ENCODE data around the gene REEP3. TPM values are rescaled to one million over a fixed set of nuclear protein-coding genes. Genes with fewer than 3 reads are reported as not detected.
A peak's percentile ranks its signal among the peaks of the same experiment; 100 is the strongest.

The REEP3 gene
- total and polyA plus RNA-seq, 2 of the 8 experiments (the other 6 are each of a cell fraction or from before 2014, with no cell fraction given), result 5.8 to 31.5 TPM

- peak overlapping the region; percentile 38 for H2BK120ac ChIP-seq (replicated peaks; ENCODE audit: low read depth, low read length)
- no peak overlapping the region; the same call in 1 of the 2 replicates for H3K27ac ChIP-seq (ENCODE audit: low read depth, low read length)
- H4K91ac ChIP-seq (replicated peaks; ENCODE audit: insufficient read length, low read length), result no peak overlapping the region
- DNase-seq (ENCODE audit: low read depth in 1 of 2, low spot score in 2 of 2) (no peak), FAIRE-seq (no peak)
- no peaks in the 10 kb centered on the region for H3K27me3 ChIP-seq (replicated peaks in 1 of 4; ENCODE audit: control insufficient read depth in 3 of 4, extremely low read depth in 1 of 4, insufficient read depth in 3 of 4, low read length in 3 of 4)
- H2AFZ ChIP-seq (ENCODE audit: low read length), result peak overlapping the region; percentile 65
- no peaks in the 10 kb centered on the region for H3K36me3 ChIP-seq (ENCODE audit: control insufficient read depth in 2 of 4, insufficient read depth in 4 of 4, low read length in 3 of 4)
- peak overlapping the region; percentile 93; the same call in 1 of the 2 replicates for H2BK15ac ChIP-seq (ENCODE audit: low read length)
- H3K79me2 ChIP-seq (ENCODE audit: control insufficient read depth in 1 of 2, insufficient read depth in 2 of 2, low read length in 2 of 2), result no peaks in the 10 kb centered on the region
- peak overlapping the region; percentile 69; the same call in 1 of the 2 replicates for H2BK12ac ChIP-seq (ENCODE audit: low read depth, low read length)
- no peak overlapping the region for H4K8ac ChIP-seq (ENCODE audit: extremely low read depth, insufficient read depth, low read length)
- H2BK5ac ChIP-seq (ENCODE audit: low read depth, low read length), result peak overlapping the region; percentile 10; the same call in 1 of the 2 replicates
- H3K4me1 ChIP-seq (replicated peaks in 1 of 4; ENCODE audit: control insufficient read depth in 3 of 4, insufficient read depth in 4 of 4, low read length in 3 of 4), result peaks cover 11 to 16% (median 13%) of the 10 kb centered on the region in 4 experiments; a peak in 6 of 7 replicates
- H3K23ac ChIP-seq (ENCODE audit: insufficient read length), result no peak overlapping the region
- POLR2A ChIA-PET (ENCODE audit: partially characterized antibody), result interaction anchor here (0.7 to 4.6 kb wide), 35 partner anchors 10 to 471 kb away, joined by 3 to 44 read pairs (median 4); partner anchors contain the start of gene REEP3
- no peak overlapping the region for H3K56ac ChIP-seq (replicated peaks; ENCODE audit: insufficient read length, low read depth, low read length)
- H3K4ac ChIP-seq (replicated peaks; ENCODE audit: insufficient read length, low read depth, low read length), result no peak overlapping the region
- H3K18ac ChIP-seq (ENCODE audit: extremely low read depth, low read length), result peak overlapping the region; percentile 65
- peak overlapping the region; percentile 51 for H4K5ac ChIP-seq (ENCODE audit: insufficient read length, low read depth, low read length)
- no peak overlapping the region for H3K14ac ChIP-seq (ENCODE audit: insufficient read length)
- H2BK20ac ChIP-seq (ENCODE audit: low read length), result peak overlapping the region; percentile 94; the same call in 1 of the 2 replicates
- CTCF ChIA-PET (ENCODE audit: partially characterized antibody), result interaction anchor here (0.6 to 5.2 kb wide), 57 partner anchors 9 to 512 kb away, joined by 3 to 68 read pairs (median 4); partner anchors contain the start of gene REEP3
- H3K9ac ChIP-seq (replicated peaks in 1 of 4; ENCODE audit: extremely low read depth in 1 of 4, low read depth in 3 of 4, low read length in 3 of 4), result peak overlapping the region in 3 of 4 experiments; percentile 11 to 42 (median 39); a peak in 5 of 7 replicates
- peaks cover 9% of the 10 kb centered on the region; the same call in 1 of the 2 replicates for H3K23me2 ChIP-seq (ENCODE audit: low read depth, low read length)
- no peak overlapping the region for H2AK5ac ChIP-seq (ENCODE audit: low read depth, low read length)
- H3K4me2 ChIP-seq (ENCODE audit: insufficient read depth in 1 of 2, low read depth in 2 of 2, low read length in 2 of 2), result peak overlapping the region; percentile 70 to 95
- no peaks in the 10 kb centered on the region for H4K20me1 ChIP-seq (replicated peaks in 1 of 2; ENCODE audit: control insufficient read depth in 1 of 2, insufficient read depth in 2 of 2, low read length in 2 of 2)
- no peaks in the 10 kb centered on the region for H3K79me1 ChIP-seq (ENCODE audit: low read depth, low read length)
- 39% methylated on average over 16 of the region's 16 CpGs; no CpG with 5 or more reads in 1 of the 2 experiments for WGBS, 2 experiments (ENCODE audit: extremely low coverage in 1 of 2, insufficient coverage in 1 of 2, insufficient read length in 1 of 2, insufficient replicate concordance in 2 of 2, low coverage in 1 of 2, low lambda C conversion rate in 2 of 2, missing lambda C conversion rate in 1 of 2)
- no peaks in the 10 kb centered on the region for H3K9me3 ChIP-seq (ENCODE audit: insufficient read depth in 2 of 2, low read depth in 1 of 2, low read length in 1 of 2)
- peak overlapping the region in 3 of 4 experiments; percentile 4 to 67 (median 23); a peak in 4 of 8 replicates for H3K4me3 ChIP-seq (ENCODE audit: extremely low read depth in 1 of 4, insufficient read depth in 2 of 4, low read depth in 3 of 4, low read length in 4 of 4)
- TF ChIP-seq MAX (IDR thresholded peaks at IDR 0.05), result peak; percentile 26; the same call in 1 of the 2 replicates
- TF ChIP-seq JUN (IDR thresholded peaks at IDR 0.05; ENCODE audit: low read depth, low read length), result no peak
- TF ChIP-seq BRCA1 (IDR thresholded peaks at IDR 0.05; ENCODE audit: low read depth, low read length), result no peak
- 0 out of 3 replicates have a peak, but pooled peaks of 1 of the 2 experiments have one; percentile 16 for TF ChIP-seq POLR2A (IDR thresholded peaks at IDR 0.05; ENCODE audit: control extremely low read depth in 1 of 2, low read depth in 2 of 2, low read length in 2 of 2)
- peak; percentile 29 for TF ChIP-seq TBP (IDR thresholded peaks at IDR 0.05; ENCODE audit: low read depth, low read length)
- no peak for TF ChIP-seq RNF2 (IDR thresholded peaks at IDR 0.05; ENCODE audit: borderline replicate concordance, low read depth, low read length, missing control alignments, poor library complexity, severe bottlenecking)
- TF ChIP-seq HDAC6 (IDR thresholded peaks at IDR 0.05; ENCODE audit: low read depth, low read length), result no peak
- no peak for TF ChIP-seq ZNF274 (IDR thresholded peaks at IDR 0.05; ENCODE audit: borderline replicate concordance, extremely low read depth, low read length)
- no peak for TF ChIP-seq CBX5 (IDR thresholded peaks at IDR 0.05; ENCODE audit: low read depth, low read length)
- no peak for TF ChIP-seq CTBP2 (IDR thresholded peaks at IDR 0.05; ENCODE audit: borderline replicate concordance, insufficient read depth, insufficient read length, low read length)
These were observed 107.5 kb downstream of the REEP3 start for GRCh38 chr10:63628526-63629362.

Data from H1 (cell line).